NCI-H187 treated with DMSO at 0.1 percent for 48 hours (cell line): Measurements from ENCODE around the gene ARRB2.
A peak's percentile ranks its signal among the peaks of the same experiment; 100 is the strongest.
"Not testable (repeated sequence)": the region's sequence is repeated elsewhere in the genome, so short reads cannot be mapped to it uniquely, and the experiment has no call there.

Experiments
- DNase-seq: peaks from one replicate; lab custom pipeline; 2025; lab: John Stamatoyannopoulos, UW

Gene ARRB2

DNA sequence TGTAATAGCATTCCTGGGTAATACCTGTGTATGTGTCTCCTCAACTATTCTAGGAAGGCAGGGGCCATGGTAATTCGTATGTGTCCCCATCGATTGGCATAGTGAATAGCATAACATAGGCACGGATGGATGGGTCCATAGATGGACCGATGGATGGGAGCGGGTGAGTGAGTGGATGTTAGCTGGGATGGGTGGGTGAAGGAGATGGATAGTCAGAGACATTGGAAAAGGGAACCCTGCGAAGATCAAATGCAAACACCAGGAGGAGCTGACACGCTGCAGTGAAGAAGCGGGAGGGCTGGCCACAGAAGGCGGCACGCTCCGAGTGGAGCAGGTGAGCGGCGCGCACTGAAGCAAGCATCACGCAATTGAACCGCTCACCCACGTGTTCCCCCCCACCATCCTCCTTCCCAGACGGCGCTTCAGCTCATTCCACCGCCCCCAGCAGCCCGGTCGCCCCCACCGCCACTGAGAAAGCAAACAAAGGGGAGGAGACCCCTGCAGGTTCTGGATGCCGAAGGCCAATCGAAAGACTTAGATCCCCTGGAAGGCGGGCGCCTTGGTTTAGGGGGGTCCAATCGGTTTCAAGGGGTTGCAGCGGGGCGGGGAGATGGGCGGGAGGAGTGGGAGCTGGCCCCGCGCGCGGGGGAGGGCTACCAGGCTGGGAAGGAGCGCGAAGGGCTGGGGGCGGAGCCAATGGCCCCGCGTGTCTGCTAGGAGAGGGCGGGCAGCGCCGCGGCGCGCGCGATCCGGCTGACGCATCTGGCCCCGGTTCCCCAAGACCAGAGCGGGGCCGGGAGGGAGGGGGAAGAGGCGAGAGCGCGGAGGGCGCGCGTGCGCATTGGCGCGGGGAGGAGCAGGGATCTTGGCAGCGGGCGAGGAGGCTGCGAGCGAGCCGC, at the start of gene ARRB2:
Gene ARRB2, plus strand, starts transcription at position 839 of the 899 bp plus-strand sequence. CDS start 90 bp downstream, outside the sequence.
- DNase-seq: peak; percentile 78

DNA sequence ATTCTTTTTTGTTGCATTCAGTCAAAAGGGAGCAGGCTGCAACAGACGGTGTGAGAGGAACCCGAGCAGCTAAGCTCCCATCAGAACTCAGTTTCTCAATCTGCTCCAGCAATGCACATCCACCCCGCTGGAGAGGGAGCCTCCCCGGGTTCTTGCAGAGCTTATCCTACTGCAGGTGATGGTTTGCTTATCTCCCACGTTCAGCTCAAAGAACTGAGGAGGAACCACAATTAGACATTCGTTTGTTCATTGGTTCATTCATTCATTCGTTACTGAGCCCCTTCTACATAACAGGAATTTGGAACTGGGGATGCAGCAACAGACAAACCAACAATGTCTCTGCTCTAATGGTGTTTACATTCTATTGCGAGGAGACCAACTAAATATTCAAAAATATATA, 46.7 kb upstream of the ARRB2 start:
- DNase-seq: no peak

DNA sequence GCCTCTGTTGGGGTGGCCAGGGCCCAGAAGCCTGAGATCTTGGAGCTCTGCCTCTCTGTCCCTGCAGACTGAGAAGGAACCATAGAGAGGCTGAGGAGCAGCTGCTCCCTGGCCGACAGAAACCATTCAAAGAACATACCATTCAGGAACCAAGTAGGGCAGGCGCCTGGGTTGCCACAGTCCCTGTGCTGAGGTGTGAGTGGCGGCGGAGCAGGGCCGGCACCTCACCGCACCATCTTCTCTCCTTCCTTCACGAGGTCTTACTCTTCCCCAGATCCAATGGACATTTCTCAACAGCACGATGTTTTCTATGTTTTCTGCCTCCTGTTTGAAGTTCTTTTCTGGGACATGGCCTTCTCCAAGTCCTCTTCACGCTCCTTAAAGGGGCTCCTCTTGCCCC, 46.2 kb upstream of the ARRB2 start:
- DNase-seq: no peak

DNA sequence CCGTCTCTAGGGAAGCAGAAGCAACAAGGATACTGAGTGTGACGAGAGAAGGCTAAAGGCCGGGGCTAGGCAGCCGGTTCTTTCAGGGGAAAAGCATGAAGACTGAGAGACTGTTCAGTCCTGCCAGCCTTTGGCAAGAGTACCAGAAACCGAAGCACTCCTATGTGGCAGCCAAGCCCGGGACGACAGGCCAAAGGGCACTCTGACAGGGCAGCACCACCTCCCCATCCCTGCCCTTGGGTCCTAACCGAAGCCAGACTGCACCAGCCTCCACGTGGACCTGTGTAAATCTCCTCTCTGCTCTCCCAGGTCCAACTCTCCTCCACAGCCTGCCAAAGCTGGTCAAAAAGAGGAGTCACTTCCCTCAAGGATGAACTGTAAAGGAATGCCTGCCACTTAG, 45.4 kb upstream of the ARRB2 start:
- DNase-seq: no peak

DNA sequence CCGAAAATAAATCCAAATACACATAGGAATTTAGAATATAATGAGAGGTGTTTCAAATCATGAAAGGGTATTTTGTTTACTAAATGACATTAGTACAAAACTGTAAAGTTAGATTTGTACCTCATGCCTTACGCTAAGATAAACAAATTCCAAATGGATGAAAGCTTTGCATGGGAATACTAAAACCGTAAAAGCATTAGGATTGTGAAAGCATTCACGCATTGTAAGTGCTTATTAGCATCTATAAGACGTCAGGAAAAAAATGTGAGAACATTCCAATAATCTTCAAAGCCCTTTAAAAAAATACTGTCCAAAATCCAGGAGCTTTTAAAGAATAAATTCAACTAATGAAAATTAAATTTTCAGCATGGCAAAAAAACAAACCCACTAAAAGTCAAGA, 44.1 kb upstream of the ARRB2 start:
- no peak for DNase-seq

DNA sequence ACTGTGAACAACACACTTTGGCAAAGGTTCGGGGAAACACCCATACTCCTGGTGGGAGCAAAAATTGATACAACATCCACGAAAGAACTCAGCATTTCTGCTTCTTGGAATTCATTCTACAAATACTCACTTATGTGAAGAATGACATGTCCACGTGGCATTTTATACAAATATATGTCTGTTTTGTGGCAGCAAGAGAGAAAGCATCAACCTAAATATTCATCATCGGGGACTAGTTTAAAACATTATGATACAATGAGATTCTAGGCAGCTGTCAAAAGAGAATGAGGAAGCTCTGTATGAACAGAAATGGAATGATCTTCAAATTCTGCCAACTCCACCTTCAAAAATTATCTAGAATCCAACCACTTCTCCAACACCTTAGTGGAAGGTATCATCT, 43.3 kb upstream of the ARRB2 start:
- DNase-seq: no peak

DNA sequence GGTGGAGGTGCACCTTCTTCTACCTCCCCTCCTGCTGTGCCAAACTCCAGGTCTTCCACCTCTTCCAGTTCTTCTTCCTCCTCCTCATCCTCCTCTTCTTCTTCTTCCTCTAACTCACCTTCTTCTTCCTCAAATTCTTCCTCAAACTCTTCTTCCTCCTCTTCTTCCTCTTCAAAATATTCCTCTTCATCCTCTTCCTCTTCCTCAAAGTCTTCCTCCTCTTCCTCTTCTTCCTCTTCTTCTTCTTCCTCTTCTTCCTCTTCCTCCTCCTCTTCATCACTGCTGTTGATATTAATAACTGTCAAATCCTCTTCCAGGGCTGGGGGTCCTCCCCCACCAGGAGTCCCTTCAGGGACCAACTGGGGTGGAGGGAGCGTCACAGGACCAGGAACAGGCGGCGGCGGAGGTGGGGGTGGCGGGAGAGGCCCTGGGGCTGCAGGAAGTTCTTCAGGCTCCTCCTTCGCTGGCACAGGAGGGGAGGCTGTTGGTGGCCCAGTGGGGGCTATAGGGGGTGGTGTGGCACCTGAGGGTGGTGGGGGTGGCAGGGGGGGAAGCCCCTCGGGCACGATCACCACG, 38.3 kb upstream of the ARRB2 start:
- DNase-seq: no peak

DNA sequence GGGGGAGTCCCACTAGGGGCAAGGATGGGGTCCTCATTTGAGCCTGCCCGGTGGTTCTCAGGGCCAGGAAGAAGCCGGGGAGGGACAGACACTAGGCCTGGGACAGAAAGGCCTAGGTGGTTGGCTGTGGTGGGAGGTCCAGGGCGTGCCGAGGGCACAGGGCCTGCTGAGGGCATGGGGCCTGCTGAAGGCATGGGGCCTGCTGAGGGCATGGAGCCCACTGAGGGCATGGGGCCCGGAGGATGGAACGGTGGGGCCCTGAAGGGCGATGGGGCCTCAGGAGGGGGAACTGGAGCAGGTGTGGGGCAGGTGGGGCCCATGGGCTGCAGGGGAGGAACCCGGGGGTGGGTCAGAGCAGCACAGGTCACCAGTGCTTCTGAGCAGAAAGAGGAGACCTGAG, 37.7 kb upstream of the ARRB2 start:
- DNase-seq: no peak

DNA sequence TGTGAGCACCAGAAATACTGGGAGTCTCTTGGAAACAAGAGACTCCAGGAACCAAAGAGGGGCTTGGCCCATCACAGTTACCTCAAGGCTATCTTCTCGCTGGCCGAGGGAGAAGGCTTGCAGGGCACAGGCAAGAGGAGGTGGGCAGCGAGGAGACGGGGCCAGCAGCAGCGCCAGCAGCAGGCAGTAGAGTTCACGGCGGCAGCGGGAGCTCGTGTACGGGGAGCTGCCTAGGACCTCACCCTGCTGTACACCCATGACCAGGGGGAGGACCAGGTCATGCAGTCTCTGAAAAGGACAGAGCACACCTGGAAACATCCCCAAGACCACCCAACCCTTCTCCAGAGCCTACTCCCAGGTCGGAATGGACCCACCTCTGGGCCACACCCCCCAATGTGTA, 37.3 kb upstream of the ARRB2 start:
- no peak for DNase-seq

DNA sequence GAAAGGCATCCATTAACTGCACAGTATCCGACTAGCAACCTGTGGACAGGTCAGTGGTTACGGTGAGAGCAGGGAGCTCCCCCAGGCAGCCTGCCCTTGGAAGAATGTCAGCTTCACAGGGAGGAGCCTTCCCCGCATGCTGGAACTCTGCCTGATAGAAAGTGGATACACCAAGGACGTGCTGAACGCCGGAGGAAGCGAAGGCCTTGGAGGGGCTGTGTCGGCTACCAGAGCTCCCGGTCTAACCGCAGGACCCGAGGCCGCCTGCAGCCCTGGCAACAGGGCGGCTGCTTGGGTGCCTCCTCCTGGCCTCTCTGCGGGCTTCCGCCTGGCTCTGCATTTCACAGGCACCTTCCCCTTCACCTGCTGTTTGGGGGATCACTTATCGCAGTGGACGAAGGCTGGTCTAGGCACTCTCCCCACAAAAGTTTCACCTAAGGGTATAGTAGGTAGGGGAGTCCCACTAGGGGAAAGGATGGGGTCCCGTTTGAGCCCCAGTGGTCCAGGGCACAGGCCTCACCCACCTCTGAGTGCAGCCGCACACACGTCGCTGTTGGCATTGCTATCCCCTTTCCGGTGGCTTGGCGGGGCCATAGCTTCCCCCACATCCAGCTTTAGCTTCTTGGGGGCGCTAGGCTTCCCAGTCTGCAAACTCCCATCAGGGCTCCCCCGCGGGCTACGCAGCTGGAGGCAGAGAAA, 36.3 kb upstream of the ARRB2 start:
- DNase-seq: no peak

DNA sequence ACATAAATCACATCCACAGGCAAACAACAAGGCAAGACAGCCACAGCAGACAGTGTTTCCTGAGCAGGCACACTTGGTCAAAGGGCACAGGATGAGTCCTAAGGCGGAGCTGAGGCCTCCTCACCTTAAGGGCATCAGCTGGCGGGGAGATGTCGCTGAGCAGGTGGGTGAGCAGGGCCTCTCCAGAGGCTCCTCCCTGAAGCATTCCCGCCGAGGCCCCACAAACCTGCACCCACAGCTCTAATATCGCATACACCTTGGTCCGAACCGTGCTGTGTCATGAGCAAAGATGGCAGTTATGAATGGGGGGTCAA, 35.8 kb upstream of the ARRB2 start:
- no peak for DNase-seq

DNA sequence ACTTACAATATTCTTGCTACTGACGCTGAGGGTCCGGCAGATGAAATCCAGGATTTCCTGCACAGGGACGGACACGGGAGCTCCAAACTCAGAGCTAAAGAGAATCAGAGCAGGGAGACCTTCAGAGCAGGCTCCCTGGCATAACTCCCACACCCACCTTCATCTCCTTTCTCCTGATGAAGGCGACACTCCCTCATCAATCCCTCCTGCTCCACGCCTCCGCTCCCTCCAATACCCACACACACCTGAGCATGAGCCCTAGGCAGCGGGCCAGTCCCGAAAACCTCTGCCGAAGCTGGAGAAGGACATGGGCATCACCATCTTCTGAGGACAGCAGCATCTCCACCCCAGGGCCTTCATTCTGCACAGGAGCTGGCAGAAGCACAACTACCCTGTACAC, 34.6 kb upstream of the ARRB2 start:
- DNase-seq: no peak

DNA sequence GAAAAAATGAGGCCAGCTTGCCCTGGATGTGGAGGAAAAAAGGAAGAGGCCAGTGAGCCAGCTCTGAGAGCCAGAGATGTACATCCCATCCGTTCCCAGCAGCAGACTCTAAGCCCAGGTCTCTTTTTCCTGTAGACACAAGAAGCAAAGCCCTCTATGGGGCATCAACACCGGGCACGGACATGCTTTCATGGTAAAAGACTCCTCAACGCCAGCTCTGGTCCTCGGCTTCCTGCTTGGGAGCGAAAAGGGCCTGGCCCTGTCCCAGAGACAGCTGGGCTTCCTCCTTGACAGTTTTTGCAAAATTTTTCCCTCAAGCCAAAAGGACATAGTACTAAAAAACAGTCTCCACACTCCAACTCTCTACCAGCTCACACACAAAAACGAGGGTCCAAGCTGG, 33.6 kb upstream of the ARRB2 start:
- no peak for DNase-seq

DNA sequence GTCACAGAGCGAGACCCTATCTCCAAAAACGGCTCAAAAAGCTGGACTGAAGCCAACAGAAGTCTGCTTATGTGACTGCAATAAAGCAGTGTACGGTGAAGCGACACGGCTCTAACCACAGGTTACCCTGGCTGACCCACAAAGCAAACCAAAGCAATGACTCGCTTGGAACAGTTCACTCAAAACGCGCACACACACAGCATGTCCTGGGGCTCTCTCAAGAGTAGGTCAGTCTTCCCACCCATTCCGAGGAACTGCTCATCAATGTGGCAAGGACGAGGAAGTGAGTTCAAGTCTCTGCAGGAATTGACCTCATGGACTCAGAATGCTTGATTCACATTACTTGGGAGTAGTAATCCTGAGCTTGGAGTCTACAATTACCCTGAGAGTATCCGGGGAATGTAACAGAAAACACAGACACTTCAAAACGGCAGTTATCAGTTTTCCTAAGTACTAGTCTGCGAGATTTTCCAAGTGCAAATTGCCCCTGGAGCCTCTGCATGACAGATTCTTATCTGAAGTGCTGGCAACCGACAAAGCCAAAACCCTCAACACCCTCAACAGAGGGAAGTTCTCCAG, 31.9 kb upstream of the ARRB2 start:
- no peak for DNase-seq

DNA sequence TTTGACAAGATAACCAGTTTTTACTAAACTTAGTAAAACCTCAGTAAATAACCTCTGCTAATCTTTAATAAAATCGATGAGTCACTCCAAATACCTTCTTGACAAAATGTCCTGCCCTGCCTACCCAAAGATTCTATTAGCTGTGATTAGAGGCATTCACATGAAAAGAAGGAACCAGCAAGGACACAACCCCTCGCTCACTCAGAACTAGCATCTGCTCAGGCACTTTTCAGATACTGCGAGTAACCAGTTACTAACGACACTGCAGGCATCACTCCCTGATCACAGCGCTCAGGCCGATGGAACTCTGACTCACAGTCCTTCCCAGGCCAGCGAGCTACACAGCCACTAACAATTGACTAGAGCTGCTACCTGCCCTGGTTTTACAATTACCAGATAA, 30.8 kb upstream of the ARRB2 start:
- DNase-seq: no peak

DNA sequence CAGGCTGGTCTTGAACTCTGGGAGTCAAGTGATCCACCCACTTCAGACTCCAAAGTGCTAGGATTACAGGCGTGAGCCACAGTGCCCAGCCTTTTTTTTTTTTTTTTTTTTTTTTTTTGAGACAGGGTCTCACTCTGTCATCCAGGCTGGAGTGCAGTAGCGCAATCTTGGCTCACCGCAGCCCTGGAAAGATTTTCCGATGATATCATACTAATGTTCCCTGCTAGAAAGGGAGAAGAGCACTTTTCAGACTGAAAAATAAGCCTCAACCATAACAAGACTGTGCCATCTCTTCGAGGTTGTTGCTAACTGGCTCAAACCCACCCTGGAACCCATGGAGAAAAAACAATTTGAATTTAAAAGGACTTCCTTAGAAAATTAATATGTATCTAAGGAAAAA, 26.7 kb upstream of the ARRB2 start:
- not testable (repeated sequence) for DNase-seq

DNA sequence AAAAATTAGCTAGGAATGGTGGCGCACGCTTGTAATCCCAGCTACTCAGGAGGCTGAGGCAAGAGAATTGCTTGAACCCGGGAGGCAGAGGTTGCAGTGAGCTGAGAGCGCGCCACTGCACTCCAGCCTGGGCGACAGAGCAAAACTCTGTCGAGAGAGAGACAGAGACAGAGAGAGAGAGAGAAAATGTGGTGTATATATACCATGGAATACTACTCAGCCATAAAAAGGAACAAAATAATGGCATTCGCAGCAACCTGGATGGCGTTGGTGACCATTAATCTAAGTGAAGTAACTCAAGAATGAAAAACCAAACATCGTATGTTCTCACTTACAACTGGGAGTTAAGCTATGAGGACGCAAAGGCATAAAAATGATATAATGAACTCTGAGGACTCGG, 20.6 kb upstream of the ARRB2 start:
- not testable (repeated sequence) for DNase-seq

DNA sequence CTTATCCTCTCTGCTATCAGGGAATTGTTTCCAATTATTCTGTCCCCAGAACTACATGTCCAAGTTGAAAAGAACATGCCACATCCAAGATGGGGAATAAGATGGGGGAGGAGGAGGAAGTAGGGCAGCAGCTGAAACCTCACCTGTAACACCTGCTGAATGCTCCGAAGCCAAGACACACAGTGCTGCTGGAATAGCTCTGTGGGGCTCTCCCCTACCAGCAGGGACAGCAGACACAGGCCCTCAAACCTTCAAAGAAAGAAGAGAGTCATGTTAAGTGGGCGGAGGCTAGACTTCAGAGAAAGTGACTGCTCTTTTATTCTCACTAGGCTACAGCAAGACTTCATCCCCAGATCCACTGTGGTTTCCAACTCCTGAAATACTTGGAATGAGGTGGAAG, 19.7 kb upstream of the ARRB2 start:
- no peak for DNase-seq

DNA sequence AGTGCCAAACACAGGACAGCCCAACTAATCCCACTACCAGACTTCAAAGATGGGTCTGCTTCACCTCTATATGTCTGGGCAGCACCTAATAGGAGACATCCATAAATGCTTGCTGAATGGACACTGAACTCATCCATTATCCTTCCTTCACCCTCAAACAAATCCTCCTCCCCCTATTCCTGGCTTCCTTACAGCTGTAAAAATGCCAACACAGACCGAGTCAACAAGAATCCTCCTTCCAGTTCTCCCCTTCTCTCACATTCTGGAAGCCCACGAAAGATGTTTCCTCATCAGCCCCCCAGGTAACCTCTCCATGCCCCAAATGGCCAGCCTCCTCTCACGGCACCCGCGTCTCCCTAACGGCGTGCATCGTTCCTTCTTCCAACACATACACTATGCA, 18.7 kb upstream of the ARRB2 start:
- no peak for DNase-seq

DNA sequence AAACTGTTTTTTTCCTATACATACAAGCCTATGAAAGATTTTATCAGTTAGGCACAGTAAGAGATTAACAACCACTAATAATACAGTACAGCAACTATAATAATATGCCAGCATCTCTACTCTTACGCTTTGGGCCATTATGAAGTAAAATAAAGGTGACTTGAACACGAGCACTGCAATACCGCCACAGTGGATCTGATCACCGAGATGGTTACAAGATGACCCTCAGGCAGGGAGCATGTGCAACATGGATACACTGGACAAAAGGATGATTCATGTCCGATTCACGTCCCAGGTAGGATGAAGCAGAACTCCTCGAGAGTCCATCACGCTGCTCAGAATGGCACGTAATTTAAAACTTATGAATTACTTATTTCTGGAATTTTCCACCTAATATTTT, 17.0 kb upstream of the ARRB2 start:
- no peak for DNase-seq

DNA sequence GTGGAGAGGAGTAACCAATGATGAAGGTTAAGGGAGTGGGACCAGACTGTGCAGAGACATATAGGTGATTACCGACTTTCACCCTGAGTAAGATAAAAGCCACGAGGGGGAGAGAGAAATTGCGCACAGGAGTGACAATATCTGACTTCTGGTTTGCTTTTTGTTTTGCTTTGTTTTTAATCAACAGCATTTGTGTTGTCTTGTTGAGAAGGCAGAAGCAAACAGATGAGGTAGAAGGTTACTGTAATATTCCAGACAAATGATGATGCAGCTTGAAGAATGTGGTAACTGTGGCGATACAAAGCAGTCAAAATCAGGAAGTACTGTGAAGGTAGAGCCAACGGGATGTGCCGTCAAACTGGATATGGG, 14.0 kb upstream of the ARRB2 start:
- DNase-seq: no peak

DNA sequence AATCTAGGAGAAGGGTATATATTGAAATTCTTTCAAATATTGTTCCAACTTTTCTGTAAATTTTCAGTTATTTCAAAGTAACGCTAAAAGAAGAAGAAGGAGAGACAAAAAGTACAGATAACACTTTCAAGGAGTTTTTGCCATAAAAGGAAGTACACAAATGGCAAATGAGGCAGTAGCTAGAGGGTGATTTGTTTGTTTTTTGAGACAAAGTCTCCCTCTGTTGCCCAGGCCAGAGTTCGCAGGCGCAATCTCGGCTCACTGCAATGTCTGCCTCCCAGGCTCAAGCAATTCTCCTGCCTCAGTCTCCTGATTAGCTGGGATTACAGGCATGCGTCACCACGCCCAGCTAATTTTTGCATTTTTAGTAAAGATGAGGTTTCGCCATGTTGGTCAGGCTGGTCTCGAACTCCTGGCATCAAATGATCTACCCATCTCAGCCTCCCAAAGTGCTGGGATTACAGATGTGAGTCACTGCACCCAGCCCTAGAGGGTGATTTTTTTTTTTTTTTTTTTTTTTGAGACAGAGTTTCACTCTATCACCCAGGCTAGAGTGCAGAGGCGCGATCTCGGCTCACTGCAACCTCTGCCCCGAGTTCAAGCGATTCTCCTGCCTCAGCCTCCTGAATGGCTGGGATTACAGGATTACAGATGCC, 10.9 kb upstream of the ARRB2 start:
- not testable (repeated sequence) for DNase-seq

DNA sequence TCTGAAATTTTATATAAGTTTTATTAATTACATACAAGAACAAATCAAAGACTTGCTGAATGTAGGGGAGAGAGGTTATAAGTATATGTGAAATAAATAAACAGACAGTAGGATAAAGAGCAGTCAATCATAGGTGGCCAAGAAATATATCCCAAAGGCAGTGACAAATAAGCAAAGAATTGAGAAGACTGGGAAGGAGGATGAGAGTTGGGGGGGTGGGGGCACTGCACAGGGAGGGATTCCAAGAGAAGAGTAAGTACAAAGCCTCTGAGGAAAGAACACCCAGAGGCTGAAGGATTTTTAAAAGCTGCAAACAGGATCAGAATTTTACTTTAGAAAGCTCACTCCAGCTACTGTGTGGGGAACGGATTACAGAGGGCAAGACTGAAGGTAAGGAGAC, 9.3 kb upstream of the ARRB2 start:
- no peak for DNase-seq
